BLaER1 treated with 17β-estradiol and CSF1 and Interleukin-3, amounts not matched to agents 10 nM and 100 nM (cell line): ENCODE results near the gene IFNL2.

Experiments
- H3K27ac ChIP-seq, 11 experiments: shearing (Covaris generic); formaldehyde crosslinking; 2 replicates each; pipeline ENCODE4 v1.8.1; 2022
- H3K27me3 ChIP-seq, 11 experiments: shearing (Covaris generic); formaldehyde crosslinking; 2 replicates each; pipeline ENCODE4 v1.8.1; 2022
- H3K36me3 ChIP-seq, 11 experiments: shearing (Covaris generic); formaldehyde crosslinking; 2 replicates each; pipeline ENCODE4 v1.8.1; 2022
- H3K4me1 ChIP-seq, 10 experiments: shearing (Covaris generic); formaldehyde crosslinking; 2 replicates each; pipeline ENCODE4 v1.8.1; 2022
- H3K4me2 ChIP-seq, 11 experiments: shearing (Covaris generic); formaldehyde crosslinking; 2 replicates each; pipeline ENCODE4 v1.8.1; 2022
- H3K4me3 ChIP-seq, 10 experiments: shearing (Covaris generic); formaldehyde crosslinking; 2 replicates each; pipeline ENCODE4 v1.8.1; 2022
- H3K9ac ChIP-seq, 11 experiments: shearing (Covaris generic); formaldehyde crosslinking; 2 replicates each; pipeline ENCODE4 v1.8.1; 2022
- H3K9me3 ChIP-seq, 11 experiments: shearing (Covaris generic); formaldehyde crosslinking; replicated peaks in 1 of 11; 2 replicates each; pipeline ENCODE4 v1.8.1; 2022
- H4K20me1 ChIP-seq, 11 experiments: shearing (Covaris generic); formaldehyde crosslinking; 2 replicates each; pipeline ENCODE4 v1.8.1; 2022
- Cebpa-rat ChIP-seq, 11 experiments: shearing (Covaris generic); IDR thresholded peaks; 2 replicates each; pipeline ENCODE4 v1.8.1; 2022

Gene IFNL2

DNA sequence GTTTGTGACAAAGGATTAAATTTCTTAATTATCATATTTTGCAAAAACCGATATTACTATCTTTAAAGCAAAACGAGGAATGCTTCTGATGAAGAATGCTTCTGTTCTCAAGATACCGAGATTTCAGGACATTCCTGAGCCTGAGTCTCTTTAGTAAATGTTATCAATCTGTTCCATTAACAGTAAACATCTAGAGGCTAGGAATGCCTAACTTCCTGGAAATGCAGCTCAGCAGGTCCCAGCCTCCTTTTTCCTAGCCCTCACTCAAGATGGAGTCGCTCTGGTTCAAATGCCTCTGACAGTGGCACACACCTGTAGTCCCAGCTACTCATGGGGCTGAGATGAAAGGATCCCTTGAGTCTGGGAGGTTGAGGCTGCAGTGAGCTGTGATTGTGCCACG is 17.1 kb upstream of the IFNL2 start:
- Histone ChIP-seq H3K9ac (no peak overlapping the region), H3K4me1 (peaks cover 0 to 71% (median 30%) of the 10 kb centered on the region in 10 experiments; a peak in 14 of 20 replicates), H3K36me3 (no peaks in the 10 kb centered on the region), H3K27me3 (no peaks in the 10 kb centered on the region), H4K20me1 (no peaks in the 10 kb centered on the region), H3K4me3 (no peak overlapping the region), H3K9me3 (peaks cover 0 to 24% (median 15%) of the 10 kb centered on the region in 11 experiments; a peak in 18 of 22 replicates), H3K27ac (no peak overlapping the region), H3K4me2 (peak overlapping the region in 6 of 11 experiments; percentile 49 to 75 (median 61); a peak in 9 of 22 replicates)
- no peak for TF ChIP-seq Cebpa-rat (IDR thresholded peaks at IDR 0.05)

DNA sequence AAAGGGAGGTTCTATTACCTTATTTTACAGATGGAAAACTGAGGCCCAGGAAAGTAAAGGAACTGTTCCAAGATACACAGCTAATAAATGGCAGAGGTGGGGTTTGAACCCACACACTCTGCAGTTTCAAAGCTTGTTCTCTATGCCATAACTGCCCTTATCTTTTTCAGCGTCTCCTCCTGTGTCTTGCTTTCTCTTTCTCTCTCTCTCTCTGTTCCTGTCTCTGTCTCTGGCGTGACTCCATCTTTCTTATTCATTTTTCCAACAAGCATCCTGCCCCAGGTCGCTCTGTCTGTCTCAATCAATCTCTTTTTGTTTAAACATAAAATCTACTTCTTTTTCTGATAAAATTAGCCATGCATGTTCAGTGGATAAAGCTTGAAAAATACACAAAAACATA is 16.4 kb upstream of the IFNL2 start:
- Histone ChIP-seq H3K4me1 (peaks cover 0 to 76% (median 30%) of the 10 kb centered on the region in 10 experiments; a peak in 14 of 20 replicates), H3K4me3 (no peak overlapping the region), H3K27me3 (no peaks in the 10 kb centered on the region), H3K9me3 (peaks cover under 1 to 32% (median 22%) of the 10 kb centered on the region in 11 experiments; a peak in 20 of 22 replicates), H3K36me3 (no peaks in the 10 kb centered on the region), H3K9ac (no peak overlapping the region), H4K20me1 (no peaks in the 10 kb centered on the region), H3K4me2 (peak overlapping the region in 8 of 11 experiments; percentile 14 to 75 (median 55); a peak in 11 of 22 replicates), H3K27ac (peak overlapping the region in 2 of 11 experiments; percentile 7 to 10; a peak in 1 of 22 replicates)
- TF ChIP-seq Cebpa-rat (IDR thresholded peaks at IDR 0.05): no peak

DNA sequence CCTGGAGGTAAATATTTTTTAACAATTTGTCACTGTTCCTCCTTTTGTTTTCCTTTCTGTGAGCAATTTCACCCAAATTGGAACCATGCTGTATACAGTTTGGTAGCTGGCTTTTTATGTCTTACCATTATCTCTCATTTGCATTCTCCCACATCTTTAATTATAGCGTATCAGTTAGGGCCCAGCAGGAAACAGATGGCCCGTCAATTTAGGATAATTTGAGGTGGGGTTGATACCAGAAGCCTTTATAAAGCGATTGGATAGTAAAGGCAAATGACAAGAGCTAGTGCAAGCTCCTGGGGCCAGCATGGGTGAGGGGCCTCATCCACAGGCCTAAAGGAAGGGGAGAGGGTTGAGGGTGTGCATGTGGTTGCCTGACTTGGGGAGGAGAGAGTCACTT is 15.7 kb upstream of the IFNL2 start:
- no peak for TF ChIP-seq Cebpa-rat (IDR thresholded peaks at IDR 0.05)
- H4K20me1 ChIP-seq: no peaks in the 10 kb centered on the region
- peak overlapping the region in 8 of 11 experiments; percentile 15 to 75 (median 55); a peak in 14 of 22 replicates for H3K4me2 ChIP-seq
- H3K9ac ChIP-seq: 0 out of 22 replicates have a peak overlapping the region, but pooled peaks of 1 of the 11 experiments have one; percentile 15
- H3K27ac ChIP-seq: peak overlapping the region in 2 of 11 experiments; percentile 7 to 10; a peak in 2 of 22 replicates
- H3K4me3 ChIP-seq: no peak overlapping the region
- no peaks in the 10 kb centered on the region for H3K27me3 ChIP-seq
- peaks cover 0 to 73% (median 27%) of the 10 kb centered on the region in 10 experiments; a peak in 14 of 20 replicates for H3K4me1 ChIP-seq
- peaks cover 3 to 36% (median 27%) of the 10 kb centered on the region in 11 experiments; a peak in 20 of 22 replicates for H3K9me3 ChIP-seq
- H3K36me3 ChIP-seq: no peaks in the 10 kb centered on the region

DNA sequence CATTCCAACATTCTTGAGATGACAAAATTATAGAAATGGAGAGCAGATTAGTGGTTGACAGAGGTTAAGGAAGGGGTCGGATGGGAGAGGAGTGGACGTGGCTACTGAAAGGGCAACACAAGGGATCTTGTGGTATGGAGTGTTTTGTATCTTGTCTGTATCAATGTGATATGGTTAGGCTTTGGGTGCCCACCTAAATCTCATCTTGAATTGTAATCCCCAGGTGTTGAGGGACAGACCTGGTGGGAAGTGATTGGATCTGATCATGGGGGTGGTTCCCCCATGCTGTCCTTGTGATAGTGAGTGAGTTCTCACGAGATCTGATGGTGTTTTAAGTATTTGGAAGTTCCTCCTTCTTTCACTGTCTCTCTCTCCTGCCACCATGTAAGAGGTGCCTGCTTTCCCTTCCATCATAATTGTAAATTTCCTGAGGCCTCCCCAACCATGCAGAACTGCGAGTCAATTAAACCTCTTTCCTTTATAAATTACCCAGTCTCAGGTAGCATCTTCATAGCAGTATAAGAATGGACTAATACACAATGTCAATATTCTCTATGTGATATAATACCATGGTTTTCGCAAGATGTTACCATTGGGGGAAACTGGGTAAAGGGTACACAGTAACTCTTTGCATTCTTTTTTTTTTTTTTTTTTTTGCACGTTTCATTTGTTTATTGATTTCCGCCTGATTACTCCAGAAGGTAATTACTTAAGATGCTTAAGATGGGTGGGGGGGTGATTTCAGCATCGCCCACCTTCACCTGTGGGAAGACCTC is 14.6 kb upstream of the IFNL2 start:
- Histone ChIP-seq H3K27me3 (no peaks in the 10 kb centered on the region), H3K36me3 (no peaks in the 10 kb centered on the region), H3K9me3 (peaks cover 3 to 31% (median 21%) of the 10 kb centered on the region in 11 experiments; a peak in 19 of 22 replicates), H3K4me1 (peaks cover 0 to 75% (median 29%) of the 10 kb centered on the region in 10 experiments; a peak in 16 of 20 replicates), H3K27ac (no peak overlapping the region), H3K9ac (no peak overlapping the region), H3K4me3 (no peak overlapping the region), H3K4me2 (peak overlapping the region in 6 of 11 experiments; percentile 49 to 75 (median 61); a peak in 13 of 22 replicates), H4K20me1 (no peaks in the 10 kb centered on the region)
- TF ChIP-seq Cebpa-rat (IDR thresholded peaks at IDR 0.05): no peak

DNA sequence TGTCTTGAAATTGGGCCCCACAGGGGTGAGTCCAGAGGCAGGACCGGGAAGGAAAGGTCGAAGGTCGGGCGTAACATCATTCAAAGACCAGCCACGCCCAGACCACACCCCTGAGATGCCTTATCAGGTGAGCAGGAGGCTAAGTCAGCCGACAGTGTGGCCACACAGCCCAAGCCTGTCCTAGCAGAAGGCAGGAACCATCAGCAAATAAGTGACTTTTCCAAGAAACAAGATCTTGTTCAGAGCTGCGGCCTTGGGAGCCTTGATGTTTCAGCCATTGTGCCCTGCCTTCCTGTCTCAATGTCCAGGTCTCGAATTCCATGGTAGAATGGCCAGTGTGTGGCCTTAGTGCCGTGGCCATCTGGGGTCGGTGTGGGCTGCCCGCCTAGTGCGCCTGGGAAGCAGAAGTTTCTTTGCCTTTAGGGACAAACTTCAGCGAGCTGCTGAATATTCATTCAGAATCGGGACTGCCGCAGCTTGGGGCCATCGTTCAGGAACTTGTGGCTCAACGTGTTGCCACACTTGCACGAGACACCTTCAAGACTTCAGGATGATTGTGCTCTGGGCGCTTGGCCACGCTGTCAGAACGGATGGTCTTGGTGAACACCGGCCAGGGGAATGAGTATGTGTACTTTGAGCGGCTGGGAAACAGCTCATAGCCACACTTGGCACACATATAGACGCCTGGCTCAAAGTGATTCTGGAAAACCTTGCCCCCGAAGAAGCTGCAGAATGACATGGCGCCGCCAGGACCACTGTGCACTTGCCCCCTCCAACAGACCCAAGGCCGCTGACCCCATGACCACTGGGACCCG is 13.5 kb upstream of the IFNL2 start:
- Histone ChIP-seq H3K9ac (no peak overlapping the region), H3K27ac (no peak overlapping the region), H3K36me3 (no peaks in the 10 kb centered on the region), H3K4me2 (0 out of 22 replicates have a peak overlapping the region, but pooled peaks of 1 of the 11 experiments have one; percentile 7), H3K4me1 (peaks cover 0 to 69% (median 30%) of the 10 kb centered on the region in 10 experiments; a peak in 16 of 20 replicates), H3K4me3 (no peak overlapping the region), H4K20me1 (no peaks in the 10 kb centered on the region), H3K27me3 (no peaks in the 10 kb centered on the region), H3K9me3 (peaks cover 3 to 31% (median 21%) of the 10 kb centered on the region in 11 experiments; a peak in 19 of 22 replicates)
- TF ChIP-seq Cebpa-rat (IDR thresholded peaks at IDR 0.05): no peak

DNA sequence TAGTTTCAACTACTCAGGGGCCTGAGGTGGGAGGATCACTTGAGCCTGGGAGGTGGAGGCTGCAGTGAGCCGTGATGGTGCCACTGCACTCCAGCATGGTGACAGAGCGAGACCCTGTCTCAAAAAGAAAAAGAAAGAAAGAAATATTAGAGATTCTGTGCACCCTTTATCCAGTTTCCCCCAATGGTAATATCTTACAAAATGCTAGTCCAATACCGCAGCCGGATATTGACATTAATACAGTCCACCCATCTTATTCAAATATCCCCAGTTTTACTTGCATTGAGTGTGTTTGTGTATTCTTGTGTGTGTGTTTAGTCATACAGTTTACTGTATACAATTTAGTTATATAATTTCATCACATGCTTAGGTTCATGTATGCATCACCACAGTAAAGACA is 11.0 kb upstream of the IFNL2 start:
- H3K27ac ChIP-seq: no peak overlapping the region
- H3K4me1 ChIP-seq: peaks cover 0 to 49% (median 20%) of the 10 kb centered on the region in 10 experiments; a peak in 16 of 20 replicates
- H4K20me1 ChIP-seq: no peaks in the 10 kb centered on the region
- no peak overlapping the region for H3K9ac ChIP-seq
- H3K9me3 ChIP-seq: peaks cover 3 to 31% (median 21%) of the 10 kb centered on the region in 11 experiments; a peak in 19 of 22 replicates
- H3K4me3 ChIP-seq: no peak overlapping the region
- H3K36me3 ChIP-seq: no peaks in the 10 kb centered on the region
- no peak for TF ChIP-seq Cebpa-rat (IDR thresholded peaks at IDR 0.05)
- H3K27me3 ChIP-seq: no peaks in the 10 kb centered on the region
- H3K4me2 ChIP-seq: peak overlapping the region in 2 of 11 experiments; percentile 13 to 27; a peak in 1 of 22 replicates

DNA sequence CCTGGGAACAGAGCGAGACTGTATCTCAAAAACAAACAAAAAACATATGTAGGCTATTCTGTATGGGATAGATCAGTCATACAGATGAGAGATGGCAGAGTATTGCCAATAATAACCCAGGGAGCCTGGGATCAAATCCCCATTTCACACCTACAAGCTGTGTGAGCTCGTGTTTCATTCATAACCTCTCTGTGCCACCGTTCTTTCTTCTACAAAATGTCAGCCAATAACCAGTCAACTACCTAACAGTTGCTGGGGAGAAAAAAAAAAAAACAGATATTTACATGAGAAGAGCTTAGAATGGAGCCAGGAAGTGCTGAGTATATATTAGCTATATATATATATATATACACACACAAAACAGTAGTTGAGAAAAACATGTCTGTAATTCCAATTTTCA is 6.5 kb upstream of the IFNL2 start:
- H3K9ac ChIP-seq: no peak overlapping the region
- no peaks in the 10 kb centered on the region for H4K20me1 ChIP-seq
- H3K36me3 ChIP-seq: no peaks in the 10 kb centered on the region
- peak overlapping the region in 1 of 11 experiments; percentile 69; a peak in 1 of 22 replicates for H3K4me2 ChIP-seq
- H3K27me3 ChIP-seq: peaks cover 3 to 21% (median 11%) of the 10 kb centered on the region in 11 experiments; a peak in 15 of 22 replicates
- H3K9me3 ChIP-seq: peaks cover 10 to 26% (median 19%) of the 10 kb centered on the region in 11 experiments
- H3K4me3 ChIP-seq: no peak overlapping the region
- TF ChIP-seq Cebpa-rat (IDR thresholded peaks at IDR 0.05): no peak
- H3K4me1 ChIP-seq: peaks cover 0 to 57% (median 33%) of the 10 kb centered on the region in 10 experiments; a peak in 16 of 20 replicates
- no peak overlapping the region for H3K27ac ChIP-seq

DNA sequence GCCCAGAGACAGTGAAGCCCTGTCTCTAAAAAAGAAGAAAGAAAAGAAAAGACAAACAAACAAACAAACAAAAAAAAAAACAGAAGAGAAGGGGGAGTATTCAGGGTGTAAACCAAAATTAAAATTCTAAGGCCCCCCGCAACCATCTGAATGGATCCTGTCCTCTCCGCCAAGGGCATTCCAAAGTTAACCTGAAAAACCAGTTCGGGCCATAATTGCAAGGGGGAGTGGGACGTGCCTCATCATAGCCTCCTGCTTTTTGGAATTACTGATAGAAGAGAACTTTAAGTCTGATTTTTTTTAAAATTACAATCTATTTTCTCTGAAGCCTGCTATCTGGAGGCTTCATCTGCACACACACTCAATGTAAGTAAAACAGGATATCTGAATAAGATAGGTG is 5.7 kb upstream of the IFNL2 start:
- Histone ChIP-seq H3K27me3 (peaks cover 3 to 21% (median 11%) of the 10 kb centered on the region in 11 experiments; a peak in 15 of 22 replicates), H3K9ac (no peak overlapping the region), H3K36me3 (no peaks in the 10 kb centered on the region), H3K4me1 (peaks cover 0 to 54% (median 33%) of the 10 kb centered on the region in 10 experiments; a peak in 16 of 20 replicates), H3K4me2 (peak overlapping the region in 6 of 11 experiments; percentile 45 to 71 (median 63); a peak in 9 of 22 replicates), H3K9me3 (peaks cover 10 to 18% (median 13%) of the 10 kb centered on the region in 11 experiments; a peak in 20 of 22 replicates), H3K27ac (no peak overlapping the region), H4K20me1 (no peaks in the 10 kb centered on the region), H3K4me3 (no peak overlapping the region)
- no peak for TF ChIP-seq Cebpa-rat (IDR thresholded peaks at IDR 0.05)
